SW480 (cell line): ENCODE measurements around the gene RASSF6.
"Not testable (repeated sequence)": the region's sequence is repeated elsewhere in the genome, so short reads cannot be mapped to it uniquely, and the experiment has no call there.

Experiments
- DNase-seq: peaks from one replicate; pipeline ENCODE4 v3.0.0-alpha.2; 2016; ENCODE audit warnings: low spot score

RASSF6 gene

DNA sequence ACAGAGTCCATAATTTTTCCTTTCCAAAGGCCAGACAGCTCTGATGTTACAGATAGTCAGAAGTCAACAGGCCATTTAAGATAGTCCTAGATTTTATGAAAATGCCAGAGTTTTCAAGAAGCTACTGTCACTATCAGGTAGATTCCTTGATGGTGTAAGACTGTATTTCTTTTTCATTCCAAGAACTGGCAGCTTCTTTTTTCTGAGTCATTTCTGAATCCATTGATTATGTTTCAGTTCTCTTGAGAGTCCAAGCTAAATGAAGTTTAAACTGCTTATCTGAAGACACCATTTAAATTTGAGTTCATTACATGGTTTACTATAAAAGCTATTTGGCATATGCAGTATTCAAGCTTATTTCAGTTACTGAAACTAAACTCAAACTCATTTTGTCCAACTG, 44.6 kb downstream of the RASSF6 start:
- no peak for DNase-seq

DNA sequence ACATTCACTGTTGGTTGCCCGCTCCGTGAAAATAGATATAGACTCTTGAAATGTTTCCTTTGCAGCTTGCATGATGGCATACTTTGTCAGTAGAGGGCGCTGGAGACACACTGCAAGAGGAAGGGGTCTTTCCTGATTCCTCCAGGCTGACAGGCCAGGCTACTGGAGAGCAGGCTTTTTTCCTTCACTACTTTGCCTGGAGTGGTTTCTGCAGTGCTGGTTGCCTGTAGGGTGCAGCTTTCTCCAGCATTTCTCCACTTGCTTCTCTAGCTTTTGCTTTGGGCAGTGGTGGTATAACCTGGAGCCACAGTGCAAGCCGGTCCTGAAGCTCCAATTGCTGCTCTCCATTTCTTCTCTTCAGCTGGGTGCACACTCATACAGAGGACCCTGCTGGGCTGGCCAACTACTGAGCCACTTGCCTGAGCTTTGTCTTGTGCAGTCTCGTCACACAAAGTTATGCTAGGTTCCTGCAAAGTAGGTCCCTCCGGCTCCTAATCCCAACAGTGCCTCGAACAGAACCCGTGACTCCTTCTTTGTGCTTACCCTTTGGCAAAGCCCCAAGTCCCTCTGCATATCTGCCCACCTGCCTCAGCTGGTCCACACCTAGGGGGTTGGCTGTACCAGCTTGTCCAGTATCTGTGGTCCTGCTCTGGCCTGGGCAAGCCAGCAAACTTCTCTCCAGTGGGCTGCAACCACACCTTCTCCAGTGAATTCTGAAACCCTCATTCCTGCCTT, 46.3 kb downstream of the RASSF6 start:
- DNase-seq: peak; percentile 56

DNA sequence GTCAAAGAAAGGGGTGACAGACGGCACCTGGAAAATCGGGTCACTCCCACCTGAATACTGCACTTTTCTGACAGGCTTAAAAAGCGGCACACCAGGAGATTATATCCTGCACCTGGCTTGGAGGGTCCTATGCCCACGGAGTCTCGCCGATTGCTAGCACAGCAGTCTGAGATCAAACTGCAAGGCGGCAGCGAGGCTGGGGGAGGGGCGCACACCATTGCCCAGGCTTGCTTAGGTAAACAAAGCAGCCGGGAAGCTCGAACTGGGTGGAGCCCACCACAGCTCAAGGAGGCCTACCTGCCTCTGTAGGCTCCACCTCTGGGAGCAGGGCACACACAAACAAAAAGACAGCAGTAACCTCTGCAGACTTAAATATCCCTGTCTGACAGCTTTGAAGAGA, 69.4 kb downstream of the RASSF6 start:
- not testable (repeated sequence) for DNase-seq

- no peak for DNase-seq
Observed at GRCh38 chr4:73544620-73545019, 75.6 kb downstream of the RASSF6 start.

DNA sequence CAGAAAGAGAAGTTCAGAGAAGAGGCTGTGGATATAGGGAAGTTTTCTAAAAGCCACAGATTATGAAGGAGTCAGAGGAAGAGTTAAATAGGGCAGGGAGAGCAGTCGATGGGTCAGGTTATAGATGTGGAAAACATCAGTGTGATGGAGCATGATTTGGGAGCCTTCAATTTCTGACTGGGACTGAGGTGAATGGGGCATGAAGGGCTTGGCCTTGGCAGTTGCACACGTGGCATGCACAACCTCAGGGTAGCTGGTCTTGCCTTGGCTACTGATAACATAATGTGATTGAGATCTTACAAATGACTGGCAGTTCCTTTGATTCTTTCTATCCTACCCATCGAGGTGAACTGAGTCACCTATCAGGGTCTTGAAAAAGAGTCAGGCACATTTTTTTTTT, 79.0 kb downstream of the RASSF6 start:
- no peak for DNase-seq

DNA sequence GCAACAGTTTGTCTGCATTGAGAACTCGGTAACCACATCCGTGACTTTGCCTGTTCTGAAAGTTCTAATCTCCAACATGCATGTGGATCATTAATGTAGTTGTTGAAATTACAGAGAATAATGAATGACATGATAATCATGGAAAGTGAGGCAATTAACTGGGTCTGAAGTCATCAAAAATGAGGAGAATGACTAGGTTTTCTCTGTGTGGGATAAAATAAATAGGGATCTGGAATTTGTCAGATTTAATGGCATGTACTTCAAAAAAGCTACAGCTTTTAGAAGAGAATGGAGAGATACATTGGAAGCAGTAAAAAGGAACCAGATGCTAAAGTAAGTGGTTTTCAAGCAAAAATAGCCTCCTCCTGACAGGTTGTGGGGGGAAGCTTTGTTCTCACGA, 79.4 kb downstream of the RASSF6 start:
- DNase-seq: no peak

GRCh38 chr4:73539386-73539785, 80.8 kb downstream of the RASSF6 start:
- no peak for DNase-seq

DNA sequence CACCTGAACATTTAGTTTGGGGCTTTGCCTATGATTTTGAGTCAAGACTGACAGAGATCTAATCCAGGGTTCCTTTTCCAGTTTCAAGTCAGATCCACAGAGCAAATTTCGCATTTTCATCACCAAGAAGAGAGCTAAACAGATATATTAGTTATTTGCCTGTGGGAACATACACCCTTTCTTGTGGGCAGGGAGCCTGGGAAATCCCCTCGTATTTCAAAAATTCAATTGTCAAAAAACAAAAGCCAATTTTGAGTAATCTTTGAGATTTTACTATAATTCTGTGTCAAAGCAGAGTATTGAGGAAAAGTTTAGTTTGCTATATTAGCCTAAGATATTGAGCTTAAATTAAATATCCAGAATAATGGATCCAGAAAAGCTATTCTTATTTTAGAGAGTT, 82.1 kb downstream of the RASSF6 start:
- DNase-seq: no peak

DNA sequence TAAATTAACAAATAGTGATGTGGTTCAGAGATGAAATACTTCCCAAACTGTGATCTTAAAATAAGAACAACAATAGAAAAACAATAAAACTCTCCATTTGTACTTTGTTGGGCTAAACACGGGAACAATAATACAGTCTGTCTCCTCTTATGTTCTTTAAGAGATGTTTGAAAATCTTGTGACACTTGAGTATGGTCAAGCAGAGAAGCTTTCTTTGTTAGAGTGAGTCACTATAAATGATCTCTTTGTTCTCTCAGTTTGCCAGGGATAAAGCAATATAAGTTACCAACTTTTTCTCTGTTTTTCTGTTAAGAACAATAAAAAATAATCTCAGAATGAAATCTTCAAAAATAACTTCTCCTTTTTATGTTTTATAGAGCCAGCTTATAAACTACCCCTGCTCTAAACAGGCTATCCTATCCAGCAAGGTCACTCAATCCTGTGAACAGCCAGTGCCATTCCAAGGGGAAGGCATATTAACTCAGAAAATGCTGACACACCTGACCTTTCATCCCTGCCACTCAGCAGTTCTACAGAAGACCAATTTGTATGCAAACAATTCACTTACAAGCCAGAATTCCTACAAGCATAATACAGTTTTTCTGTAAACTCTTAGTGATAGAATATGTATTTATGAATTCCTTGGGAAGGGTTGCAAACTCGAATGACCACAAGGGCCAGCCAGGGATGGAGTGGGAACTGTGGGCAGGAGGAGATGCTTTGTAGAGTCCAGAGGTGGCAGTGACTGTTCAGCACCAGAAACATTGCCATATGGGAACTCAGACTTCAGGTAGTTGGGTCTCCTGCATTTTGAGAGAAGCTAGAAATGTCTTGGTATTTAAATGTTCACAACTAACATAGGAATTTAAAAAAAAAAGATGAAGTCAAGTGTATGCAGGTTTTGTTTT, 86.5 kb downstream of the RASSF6 start:
- no peak for DNase-seq

GRCh38 chr4:73528171-73528570, 92.1 kb downstream of the RASSF6 start:
- DNase-seq: no peak

DNA sequence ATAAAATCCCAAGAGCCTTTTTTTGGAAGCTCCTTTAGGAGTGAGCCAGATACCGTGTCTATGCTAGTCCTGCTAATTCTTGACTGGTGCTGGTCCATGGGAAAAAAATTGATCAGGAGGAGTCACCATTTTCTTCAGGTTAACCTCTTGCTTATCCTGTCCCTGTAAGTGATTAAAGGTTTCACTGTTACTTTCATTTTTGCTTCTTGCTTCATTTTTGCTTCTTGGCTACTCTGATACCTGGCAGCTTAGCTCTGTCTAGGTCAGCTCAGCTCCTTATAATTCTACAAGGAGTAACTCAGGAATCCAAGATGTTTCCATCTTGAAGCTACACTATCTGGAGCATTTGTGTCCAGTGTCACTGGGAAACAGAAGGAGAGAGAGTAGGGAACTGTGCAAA, 93.0 kb downstream of the RASSF6 start:
- DNase-seq: no peak

- DNase-seq: no peak
Observed at GRCh38 chr4:73525611-73526010, 94.6 kb downstream of the RASSF6 start.

DNA sequence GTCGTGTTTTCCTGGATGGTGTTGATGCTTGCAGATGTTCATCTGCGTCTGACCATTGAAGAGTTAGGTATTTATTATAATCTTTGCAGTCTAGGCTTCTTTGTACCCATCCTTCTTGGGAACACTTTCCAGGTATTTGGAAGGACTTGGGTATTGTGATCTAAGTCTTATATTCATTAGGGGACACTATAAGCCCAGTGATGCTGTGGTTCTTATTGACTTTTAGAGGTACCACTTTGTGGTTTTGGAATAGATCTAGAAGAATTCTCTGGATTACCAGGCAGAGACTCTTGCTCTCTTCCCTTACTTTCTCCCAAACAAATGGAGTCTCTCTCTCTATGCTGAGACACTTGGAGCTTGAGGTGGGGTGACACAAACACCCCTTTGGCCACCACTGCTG, 97.1 kb downstream of the RASSF6 start:
- DNase-seq: no peak
